HG03159 (cell line): ENCODE results near the gene ZNF526.

Experiments
- ATAC-seq: cut with Tn5 transposase; IDR thresholded peaks from one replicate; pipeline ENCODE4 v1.9.1; 2021; ENCODE audit warnings: mild to moderate bottlenecking, moderate library complexity; ENCODE audit not compliant: unreplicated experiment

Gene ZNF526

GRCh38 chr19:42220751-42221097 lies 612 bp downstream of the ZNF526 start:
- ATAC-seq: no peak

- ATAC-seq: no peak
These were observed 5.0 kb downstream of the ZNF526 start for GRCh38 chr19:42224940-42225717.

DNA sequence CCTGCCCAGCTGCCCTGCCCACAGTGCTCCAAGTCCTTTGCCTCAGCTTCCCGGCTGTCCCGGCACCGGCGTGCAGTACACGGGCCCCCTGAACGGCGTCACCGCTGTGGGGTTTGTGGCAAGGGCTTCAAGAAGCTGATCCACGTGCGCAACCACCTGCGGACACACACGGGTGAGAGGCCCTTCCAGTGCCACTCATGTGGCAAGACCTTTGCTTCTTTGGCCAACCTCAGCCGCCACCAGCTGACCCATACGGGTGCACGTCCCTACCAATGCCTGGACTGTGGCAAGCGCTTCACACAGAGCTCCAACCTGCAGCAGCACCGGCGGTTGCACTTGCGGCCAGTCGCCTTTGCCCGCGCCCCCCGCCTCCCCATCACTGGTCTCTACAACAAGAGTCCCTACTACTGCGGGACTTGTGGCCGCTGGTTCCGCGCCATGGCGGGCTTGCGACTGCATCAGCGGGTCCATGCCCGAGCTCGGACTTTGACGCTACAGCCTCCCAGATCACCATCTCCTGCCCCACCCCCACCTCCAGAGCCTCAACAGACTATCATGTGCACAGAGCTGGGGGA lies 5.7 kb downstream of the ZNF526 start:
- ATAC-seq: no peak

GRCh38 chr19:42226886-42227285 lies 6.8 kb downstream of the ZNF526 start:
- no peak for ATAC-seq

- ATAC-seq: no peak
These were observed 8.5 kb downstream of the ZNF526 start for GRCh38 chr19:42228641-42229040.

DNA sequence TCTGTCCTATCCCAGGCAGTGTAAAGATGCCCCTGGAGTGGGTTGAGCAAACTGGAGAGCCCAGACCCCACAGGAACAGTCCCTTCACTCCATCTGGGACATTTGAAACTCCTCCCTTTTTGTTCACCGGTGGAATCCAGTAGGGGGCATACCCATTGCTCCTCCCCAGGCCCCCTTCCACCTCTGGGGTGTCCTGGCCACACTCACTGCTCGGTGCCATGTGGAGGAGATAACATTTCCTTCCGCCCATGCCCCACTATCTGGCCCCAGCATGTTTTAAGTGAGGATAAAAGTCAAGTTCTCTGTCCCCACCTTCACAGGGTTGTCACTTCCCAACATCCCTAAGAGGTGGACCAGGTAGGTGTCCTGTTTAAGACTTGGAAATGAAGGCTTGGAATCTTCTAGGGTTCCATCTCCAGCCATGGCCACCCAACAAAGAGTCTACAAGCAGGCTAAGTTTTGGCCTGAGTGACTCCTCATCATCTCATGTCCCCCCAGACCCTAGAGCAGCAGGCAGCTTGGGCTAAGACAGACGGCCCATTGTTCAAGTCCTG lies 9.3 kb downstream of the ZNF526 start:
- ATAC-seq: no peak

- ATAC-seq: no peak
These were observed 9.8 kb downstream of the ZNF526 start for GRCh38 chr19:42229855-42230351.

DNA sequence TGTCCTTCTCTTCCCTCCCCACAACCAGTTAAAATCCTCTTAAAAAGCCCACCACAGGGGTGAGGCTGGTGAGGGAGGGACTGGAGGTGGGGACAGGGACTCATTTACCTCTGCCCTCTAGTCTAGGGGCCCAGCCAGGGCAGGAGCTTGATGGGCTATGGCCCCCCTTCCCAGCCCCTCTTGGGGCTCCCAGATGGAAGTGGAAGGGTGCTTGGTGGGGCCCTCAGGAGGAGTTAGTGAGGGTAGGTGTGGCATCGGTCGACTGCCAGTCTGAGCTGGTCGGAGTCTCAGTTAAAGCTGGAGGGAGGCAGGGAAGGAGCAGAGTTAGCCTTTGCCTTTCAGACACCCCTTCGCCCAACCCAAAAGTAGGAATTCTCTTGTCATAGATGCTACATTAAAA lies 10.5 kb downstream of the ZNF526 start:
- ATAC-seq: no peak

DNA sequence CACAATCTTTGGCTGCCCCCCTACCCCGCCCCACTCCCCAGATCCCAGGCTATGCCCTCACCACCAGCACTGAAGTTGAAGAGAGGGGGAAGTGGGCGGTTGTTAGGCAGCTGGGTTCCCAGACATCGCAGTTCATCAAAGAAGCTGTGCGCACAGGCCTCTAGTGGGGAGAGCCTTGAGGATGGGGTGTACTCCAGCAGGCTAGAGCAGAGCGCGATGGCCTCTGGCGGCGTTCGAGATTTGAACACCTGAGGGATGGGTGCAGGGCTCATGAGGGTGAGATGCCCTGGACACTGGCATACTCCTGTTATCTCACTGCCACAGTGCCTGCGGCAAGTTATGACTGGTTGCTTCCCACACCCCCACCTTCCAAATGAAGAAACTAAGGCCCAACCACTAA lies 12.3 kb downstream of the ZNF526 start:
- no peak for ATAC-seq

GRCh38 chr19:42233106-42233505 lies 13.0 kb downstream of the ZNF526 start:
- no peak for ATAC-seq

DNA sequence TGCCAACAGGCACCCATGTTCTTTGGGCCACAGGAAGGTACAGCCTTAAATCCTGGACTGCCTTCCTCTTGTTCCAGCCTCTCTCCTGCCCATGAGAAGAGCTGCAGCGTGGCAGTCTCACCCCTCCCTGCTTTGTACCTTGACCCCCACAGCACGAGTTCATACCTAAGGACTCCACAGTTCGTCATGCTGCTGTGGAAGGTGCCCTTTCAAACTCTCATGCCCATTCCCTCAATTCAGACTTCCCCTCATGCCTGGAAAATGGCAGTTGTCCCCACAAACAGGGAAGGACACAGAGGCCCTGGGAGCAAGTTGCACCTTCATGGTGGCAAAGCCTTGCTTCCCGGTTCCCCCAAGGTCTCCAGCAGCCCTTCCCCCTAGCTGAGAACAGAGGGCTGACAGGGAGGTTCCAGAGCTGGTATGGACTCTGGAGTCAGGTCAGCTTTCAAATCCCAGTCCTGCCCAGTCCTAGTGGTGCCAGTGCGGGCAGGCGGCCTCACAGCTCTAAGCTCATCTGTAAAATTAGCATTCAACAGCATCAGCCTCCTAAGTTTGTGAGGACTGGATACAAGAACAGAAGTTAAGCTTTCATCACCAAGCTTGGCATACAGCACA lies 13.7 kb downstream of the ZNF526 start:
- ATAC-seq: no peak

- no peak for ATAC-seq
These were observed 14.3 kb downstream of the ZNF526 start for GRCh38 chr19:42234364-42234763.

- no peak for ATAC-seq
These were observed 15.1 kb downstream of the ZNF526 start for GRCh38 chr19:42235181-42235580.

DNA sequence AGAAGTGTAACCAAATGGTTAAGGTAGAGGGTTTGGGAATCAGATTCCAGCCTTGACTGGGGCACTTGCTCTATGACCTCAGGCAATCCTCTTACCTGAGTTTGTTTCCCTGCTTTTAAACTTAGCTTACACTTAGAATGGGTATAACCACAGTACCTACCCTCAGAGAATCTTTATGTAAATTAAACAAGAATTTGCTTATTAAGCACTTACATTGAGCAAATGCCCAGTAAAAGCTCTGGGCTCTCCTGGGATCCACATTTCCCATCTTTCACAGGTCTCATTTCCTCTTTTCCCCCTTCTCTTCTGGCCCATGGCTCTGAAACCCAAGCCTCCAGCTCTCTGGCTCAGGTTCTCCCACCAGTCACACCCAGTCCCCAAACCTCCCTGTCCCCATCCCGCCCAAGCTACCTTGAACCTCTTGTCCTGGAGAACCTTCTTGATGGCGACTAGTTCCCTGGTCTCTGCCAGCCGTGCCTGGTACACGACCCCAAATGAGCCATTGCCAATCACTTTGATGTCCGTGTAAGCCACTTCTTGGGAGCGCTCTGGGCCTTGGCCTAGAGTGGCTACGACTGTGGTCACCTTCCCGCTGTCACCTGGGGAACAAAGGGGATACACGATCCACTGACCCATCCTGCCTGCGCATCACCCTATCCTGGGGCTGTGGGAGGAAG lies 19.6 kb downstream of the ZNF526 start:
- no peak for ATAC-seq

DNA sequence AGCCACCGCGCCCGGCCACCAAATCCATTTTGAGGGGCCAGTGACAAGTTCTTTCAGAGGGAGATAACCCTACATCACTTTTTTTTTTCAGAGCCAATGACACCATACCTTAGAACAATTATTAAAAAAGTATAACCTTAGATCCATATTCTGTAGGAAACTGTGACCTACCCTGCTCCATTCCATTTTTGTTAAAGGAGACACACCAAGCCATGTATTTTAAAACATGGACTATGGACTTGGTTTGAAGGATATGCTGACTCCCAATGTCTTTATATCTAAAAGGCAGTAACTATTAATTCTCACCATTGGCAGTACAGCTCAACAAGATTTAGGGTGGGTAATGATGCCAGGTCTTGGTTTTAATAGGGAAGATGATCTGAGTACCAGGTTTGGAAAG lies 21.2 kb downstream of the ZNF526 start:
- no peak for ATAC-seq

- ATAC-seq: no peak
These were observed 22.0 kb downstream of the ZNF526 start for GRCh38 chr19:42242069-42242511.

- peak; percentile 63 for ATAC-seq
These were observed 22.6 kb downstream of the ZNF526 start, which contains the start of gene GSK3A for GRCh38 chr19:42242512-42243409. Gene GSK3A, minus strand, starts transcription at chr19:42242602. Its CDS starts 137 bp downstream, at chr19:42242465.

DNA sequence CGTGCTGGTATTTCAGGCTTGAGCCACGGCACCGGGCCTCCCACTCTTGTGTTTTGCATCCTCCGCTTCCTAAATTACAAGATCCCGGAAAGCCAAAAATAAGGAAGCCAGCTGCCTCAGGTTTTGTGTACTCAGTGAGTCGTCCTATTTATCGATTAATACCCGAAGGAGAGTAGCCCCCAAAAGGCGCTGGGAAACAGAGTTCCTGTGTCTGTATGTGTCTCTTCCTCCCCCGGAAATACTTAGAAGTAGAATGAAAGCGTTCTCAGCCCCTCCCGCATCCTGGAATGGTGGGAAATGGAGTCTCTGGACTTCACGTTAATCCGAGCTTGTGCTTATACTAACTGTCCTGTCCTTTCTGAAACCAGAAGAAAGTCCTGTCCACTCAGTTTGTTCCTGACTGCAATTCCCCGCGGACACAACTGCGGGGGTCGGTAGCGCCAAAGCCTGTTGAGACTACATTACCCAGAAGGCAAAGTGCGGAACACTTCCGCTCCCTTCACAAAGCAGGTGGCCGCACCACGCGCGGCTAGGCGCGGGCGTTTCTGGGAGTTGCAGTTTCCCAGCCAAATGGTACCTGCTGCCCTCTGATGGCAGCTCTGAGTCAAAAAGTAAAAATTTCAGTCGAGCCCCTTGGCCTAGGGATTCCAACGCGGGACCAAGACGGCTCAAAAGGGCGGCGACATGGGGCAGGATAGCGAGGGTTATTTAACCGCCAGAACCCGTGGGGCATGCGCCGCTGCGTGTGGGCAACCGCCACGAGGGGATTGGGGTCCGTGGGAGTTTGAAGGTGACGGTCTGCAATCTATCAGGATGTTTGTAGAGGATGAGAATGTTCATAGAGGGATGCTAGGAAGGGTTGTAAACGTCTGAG lies 24.5 kb downstream of the ZNF526 start:
- peak; percentile 40 for ATAC-seq

DNA sequence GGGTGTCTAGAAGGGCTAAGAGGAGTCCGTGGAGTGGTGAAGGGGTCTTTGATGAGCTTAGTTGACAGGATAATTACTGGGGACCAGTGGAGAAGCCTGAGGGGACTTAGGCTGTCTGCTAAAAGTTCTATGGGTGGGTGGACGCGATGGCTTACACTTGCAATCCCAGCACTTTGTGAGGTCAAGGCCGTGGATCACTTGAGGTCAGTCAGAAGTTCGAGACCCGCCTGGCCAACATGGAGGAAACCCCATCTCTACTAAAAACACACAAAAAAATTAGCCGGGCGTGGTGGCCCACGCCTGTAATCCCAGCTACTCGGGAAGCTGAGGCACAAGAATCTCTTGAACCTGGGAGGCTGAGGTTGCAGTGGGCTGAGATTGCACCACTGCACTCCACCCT lies 25.1 kb downstream of the ZNF526 start:
- ATAC-seq: no peak
